ENCODE data around the gene XYLT1. TPM values are rescaled to one million over a fixed set of nuclear protein-coding genes. Genes with fewer than 3 reads are reported as not detected.

XYLT1 gene
- total RNA-seq, 1 experiment from 2014 or later: 14.5 TPM

GRCh38 chr16:17374668-17375255 is 96.0 kb downstream of the XYLT1 start:
- H4K91ac ChIP-seq (ENCODE audit: insufficient read length, low read depth, low read length): no peak overlapping the region
- no peak overlapping the region for H3K56ac ChIP-seq (ENCODE audit: insufficient read length, low read depth, low read length)
- Mint-ChIP-seq H3K27me3 (ENCODE audit: low read depth) (no peaks in the 10 kb centered on the region), H3K4me1 (peaks cover 64 to 65% of the 10 kb centered on the region in 2 experiments), H3K9me3 (no peaks in the 10 kb centered on the region), H3K27ac (peak overlapping the region in 1 of 3 experiments; percentile 49; a peak in 1 of 7 replicates), H3K36me3 (ENCODE audit: insufficient read depth in 1 of 3, low read depth in 3 of 3) (no peaks in the 10 kb centered on the region), H3K4me3 (no peak overlapping the region)
- peaks cover 10% of the 10 kb centered on the region; the same call in 1 of the 2 replicates for H3K4me1 ChIP-seq (ENCODE audit: insufficient read depth, low read length)
- TF ChIP-seq CTCF (conservative IDR thresholded peaks at IDR 0.05): no peak
- H3T11ph ChIP-seq (ENCODE audit: low read length): no peak overlapping the region
- H4K5ac ChIP-seq (ENCODE audit: insufficient read length, low read depth, low read length): no peak overlapping the region
- DNase-seq: no peak
- H3K27ac ChIP-seq (ENCODE audit: insufficient read length, low read depth, low read length): no peak overlapping the region
- no peak overlapping the region for H2BK20ac ChIP-seq (ENCODE audit: low read depth, low read length, poor library complexity, severe bottlenecking)
- no peak overlapping the region for H3K4me2 ChIP-seq (ENCODE audit: insufficient read depth, insufficient read length, low read length)
- no peak overlapping the region for H3K18ac ChIP-seq (ENCODE audit: insufficient read length, low read depth, low read length)
- no peaks in the 10 kb centered on the region for H3K27me3 ChIP-seq (ENCODE audit: insufficient read depth, low read length)
- no peak overlapping the region for H2BK5ac ChIP-seq (ENCODE audit: insufficient read length, low read length)
- WGBS (ENCODE audit: extremely low coverage, insufficient read length, low lambda C conversion rate): no CpG with 5 or more reads among the region's 3 CpGs
- no peak overlapping the region for H2BK120ac ChIP-seq (ENCODE audit: low read depth, low read length, poor library complexity, severe bottlenecking)
- no peaks in the 10 kb centered on the region for H3K9me3 ChIP-seq (ENCODE audit: control insufficient read depth, low read depth, low read length)
- no peak overlapping the region for H3K14ac ChIP-seq (ENCODE audit: insufficient read depth, low read length)
- no peak overlapping the region for H4K8ac ChIP-seq (replicated peaks; ENCODE audit: insufficient read length, low read depth, low read length)
- H3K9ac ChIP-seq (ENCODE audit: extremely low read depth, insufficient read length, low read length): no peak overlapping the region
- no peaks in the 10 kb centered on the region for H4K20me1 ChIP-seq (ENCODE audit: control insufficient read depth, insufficient read depth, insufficient read length)
- H3K79me1 ChIP-seq (ENCODE audit: insufficient read depth, low read depth, low read length, poor library complexity, severe bottlenecking): no peaks in the 10 kb centered on the region
- H2AFZ ChIP-seq (ENCODE audit: low read length): no peak overlapping the region
- no peak overlapping the region for H3K23ac ChIP-seq (ENCODE audit: insufficient read length, low read depth, low read length)
- H2AK5ac ChIP-seq (ENCODE audit: insufficient read length, low read length): no peak overlapping the region
- no peak overlapping the region for H3K4ac ChIP-seq (ENCODE audit: low read depth, low read length)
- H3K79me2 ChIP-seq (ENCODE audit: insufficient read depth, low read length): no peaks in the 10 kb centered on the region
- no peaks in the 10 kb centered on the region for H3K23me2 ChIP-seq (ENCODE audit: insufficient read length, low read depth, low read length, poor library complexity, severe bottlenecking)
- H2BK15ac ChIP-seq (ENCODE audit: low read depth, low read length): no peak overlapping the region
- H2BK12ac ChIP-seq (ENCODE audit: insufficient read length, low read depth, low read length): no peak overlapping the region

Measured in H9 (cell line).